Measurements from ENCODE around the gene POU5F2. TPM values are rescaled to one million over a fixed set of nuclear protein-coding genes. Genes with fewer than 3 reads are reported as not detected.

POU5F2 gene, protein sequence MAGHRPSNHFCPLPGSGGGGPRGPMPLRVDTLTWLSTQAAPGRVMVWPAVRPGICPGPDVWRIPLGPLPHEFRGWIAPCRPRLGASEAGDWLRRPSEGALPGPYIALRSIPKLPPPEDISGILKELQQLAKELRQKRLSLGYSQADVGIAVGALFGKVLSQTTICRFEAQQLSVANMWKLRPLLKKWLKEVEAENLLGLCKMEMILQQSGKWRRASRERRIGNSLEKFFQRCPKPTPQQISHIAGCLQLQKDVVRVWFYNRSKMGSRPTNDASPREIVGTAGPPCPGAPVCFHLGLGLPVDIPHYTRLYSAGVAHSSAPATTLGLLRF
- polyA plus RNA-seq = under 1 TPM in 3 of 4 donors, not detected in 1; under 0.01 to 0.04 (median 0.03) TPM
- long read RNA-seq, donor 1, full-length matches to known transcripts = 2 of 2 reads
- long read RNA-seq, donor 1, partial matches to known transcripts = 0 of 2 reads
- long read RNA-seq, donor 1, other reads (novel, unspliced or antisense) = 0 of 2 reads
- long read RNA-seq, donor 2, full-length matches to known transcripts = 1 of 1 reads
- long read RNA-seq, donor 2, partial matches to known transcripts = 0 of 1 reads
- long read RNA-seq, donor 2, other reads (novel, unspliced or antisense) = 0 of 1 reads
- long read RNA-seq, donor 3, full-length matches to known transcripts = 1 of 1 reads
- long read RNA-seq, donor 3, partial matches to known transcripts = 0 of 1 reads
- long read RNA-seq, donor 3, other reads (novel, unspliced or antisense) = 0 of 1 reads
- long read RNA-seq, donor 4 = 0 reads
- long read RNA-seq, donor 5 = 0 reads
- long read RNA-seq, donor 6 = 0 reads
- long read RNA-seq, donor 7, full-length matches to known transcripts = 1 of 1 reads
- long read RNA-seq, donor 7, partial matches to known transcripts = 0 of 1 reads
- long read RNA-seq, donor 7, other reads (novel, unspliced or antisense) = 0 of 1 reads
- long read RNA-seq, donor 8 = 0 reads
- long read RNA-seq, donor 9 = 0 reads
- long read RNA-seq, donor 10, full-length matches to known transcripts = 1 of 1 reads
- long read RNA-seq, donor 10, partial matches to known transcripts = 0 of 1 reads
- long read RNA-seq, donor 10, other reads (novel, unspliced or antisense) = 0 of 1 reads

DNA sequence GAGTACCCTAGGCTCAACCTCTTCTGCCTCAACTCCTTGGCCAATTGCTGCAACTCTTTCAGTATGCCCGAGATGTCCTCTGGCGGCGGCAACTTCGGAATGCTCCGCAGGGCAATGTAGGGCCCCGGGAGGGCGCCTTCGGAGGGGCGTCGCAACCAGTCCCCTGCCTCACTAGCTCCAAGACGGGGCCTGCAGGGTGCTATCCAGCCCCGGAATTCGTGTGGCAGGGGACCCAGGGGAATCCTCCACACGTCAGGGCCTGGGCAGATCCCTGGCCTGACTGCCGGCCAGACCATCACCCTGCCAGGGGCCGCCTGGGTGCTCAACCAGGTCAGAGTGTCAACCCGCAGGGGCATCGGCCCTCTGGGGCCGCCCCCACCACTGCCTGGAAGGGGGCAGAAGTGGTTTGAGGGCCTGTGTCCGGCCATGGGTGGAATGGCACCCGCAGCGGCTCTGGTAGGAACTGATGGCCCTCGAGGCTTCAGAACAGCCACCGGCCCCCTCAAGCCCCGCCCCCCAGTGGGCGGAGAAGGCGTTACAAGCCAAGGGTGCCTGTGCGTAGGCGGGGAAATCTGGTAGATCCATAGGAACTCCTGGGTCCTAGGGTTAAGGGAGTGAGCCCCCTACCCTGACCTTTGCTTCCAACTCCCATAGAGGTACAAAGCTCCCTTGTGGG is at the start of gene POU5F2:
TSS of gene POU5F2 (minus strand) at position 465 of the 676 bp plus-strand sequence. CDS start at position 428, 37 bp downstream.
- H3K9me3 ChIP-seq (ENCODE audit: control insufficient read depth in 2 of 2, insufficient read depth in 1 of 2, low read depth in 1 of 2, low read length in 1 of 2) = no peaks in the 10 kb centered on the region
- H3K27ac ChIP-seq (ENCODE audit: low read depth in 1 of 3, low read length in 2 of 3) = no peak within 1 kb of the TSS
- H3K4me3 ChIP-seq (ENCODE audit: low read depth in 1 of 3, low read length in 3 of 3) = no peak within 1 kb of the TSS
- H3K36me3 ChIP-seq (ENCODE audit: control insufficient read depth in 3 of 3, insufficient read depth in 2 of 3, low read depth in 1 of 3, low read length in 3 of 3) = peaks cover 0 to 12% (median 1%) of the 10 kb centered on the region in 3 donors
- no peaks in the 10 kb centered on the region for H3K27me3 ChIP-seq (ENCODE audit: control insufficient read depth in 3 of 3, insufficient read depth in 3 of 3, low read length in 3 of 3)
- FAIRE-seq (no peak), DNase-seq (no peak)
- H3K4me1 ChIP-seq (ENCODE audit: control insufficient read depth in 3 of 3, insufficient read depth in 2 of 3, low read depth in 1 of 3, low read length in 2 of 3) = no peaks in the 10 kb centered on the region
- 96 to 98% (median 98%) methylated on average over 27 to 29 of the region's 29 CpGs for WGBS, 3 donors

DNA sequence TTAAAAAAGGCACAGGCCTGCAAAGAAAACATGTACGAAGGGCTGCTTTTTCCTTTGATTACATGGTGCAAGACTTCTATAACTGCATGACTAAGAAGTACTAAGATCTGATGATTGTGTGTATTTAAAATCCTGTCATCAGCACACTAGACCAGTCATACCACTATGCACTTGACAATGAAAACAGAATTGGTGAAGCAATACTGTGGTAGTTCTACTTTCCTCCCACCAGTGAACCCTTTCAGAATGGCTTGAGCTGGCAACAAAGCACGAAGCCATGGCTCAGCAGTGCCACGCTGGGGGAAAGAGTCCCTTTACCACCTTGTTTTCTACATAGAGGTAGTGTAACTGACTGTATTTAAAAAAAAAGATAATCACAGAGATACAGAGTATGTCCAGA is 49.0 kb upstream of the POU5F2 start:
- H3K4me3 ChIP-seq (ENCODE audit: low read depth in 1 of 3, low read length in 3 of 3) = no peak overlapping the region
- no peaks in the 10 kb centered on the region for H3K4me1 ChIP-seq (ENCODE audit: control insufficient read depth in 3 of 3, insufficient read depth in 2 of 3, low read depth in 1 of 3, low read length in 2 of 3)
- 89 to 93% (median 92%) methylated on average over 3 of the region's 3 CpGs for WGBS, 3 donors
- FAIRE-seq = no peak
- no peak overlapping the region for H3K27ac ChIP-seq (ENCODE audit: low read depth in 1 of 3, low read length in 2 of 3)
- DNase-seq = no peak
- H3K9me3 ChIP-seq (ENCODE audit: control insufficient read depth in 2 of 2, insufficient read depth in 1 of 2, low read depth in 1 of 2, low read length in 1 of 2) = no peaks in the 10 kb centered on the region
- peaks cover 0 to 7% (median 0%) of the 10 kb centered on the region in 3 donors for H3K36me3 ChIP-seq (ENCODE audit: control insufficient read depth in 3 of 3, insufficient read depth in 2 of 3, low read depth in 1 of 3, low read length in 3 of 3)
- no peaks in the 10 kb centered on the region for H3K27me3 ChIP-seq (ENCODE audit: control insufficient read depth in 3 of 3, insufficient read depth in 3 of 3, low read length in 3 of 3)

DNA sequence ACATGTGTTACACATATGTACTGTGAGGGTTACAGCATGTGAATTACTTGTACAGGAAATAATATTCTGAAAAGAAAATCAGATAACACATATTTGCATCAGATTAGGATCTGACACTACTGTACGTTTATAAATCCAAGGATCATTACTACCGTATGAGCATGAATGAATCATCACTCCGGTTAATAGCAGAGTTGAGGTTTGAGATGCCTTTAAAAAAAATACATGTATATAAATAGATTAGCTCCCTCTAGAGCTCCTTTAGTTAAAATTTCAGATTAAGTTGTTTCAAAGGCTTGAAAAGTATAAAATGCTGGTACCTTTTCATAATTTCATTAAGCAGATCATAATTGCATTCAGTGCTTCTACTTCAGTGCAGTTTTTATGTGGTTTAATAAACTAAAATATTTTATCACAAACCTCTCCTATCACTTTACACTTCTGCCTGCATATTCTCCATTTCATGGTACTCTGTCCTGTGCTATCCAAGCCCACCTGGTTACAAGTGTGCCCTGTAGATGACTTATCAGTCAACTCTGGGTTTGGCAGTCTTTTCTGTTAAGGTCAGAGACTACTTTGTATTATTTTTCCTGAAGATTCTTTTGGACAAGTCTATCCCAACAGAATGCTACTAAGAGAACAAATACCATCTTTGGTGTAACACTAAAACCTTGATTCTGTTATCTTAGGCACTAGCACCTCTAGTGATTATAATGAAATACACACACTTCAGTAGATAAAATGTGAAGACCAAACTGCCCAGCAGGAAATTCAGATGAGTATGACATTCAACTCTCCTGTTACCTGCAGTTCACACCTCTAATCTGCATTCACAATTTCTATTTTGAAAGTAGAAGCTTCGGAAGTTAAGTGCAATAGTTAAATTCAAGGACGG is 48.0 kb upstream of the POU5F2 start:
- 44 to 61% (median 61%) methylated on average over 5 of the region's 5 CpGs for WGBS, 3 donors

DNA sequence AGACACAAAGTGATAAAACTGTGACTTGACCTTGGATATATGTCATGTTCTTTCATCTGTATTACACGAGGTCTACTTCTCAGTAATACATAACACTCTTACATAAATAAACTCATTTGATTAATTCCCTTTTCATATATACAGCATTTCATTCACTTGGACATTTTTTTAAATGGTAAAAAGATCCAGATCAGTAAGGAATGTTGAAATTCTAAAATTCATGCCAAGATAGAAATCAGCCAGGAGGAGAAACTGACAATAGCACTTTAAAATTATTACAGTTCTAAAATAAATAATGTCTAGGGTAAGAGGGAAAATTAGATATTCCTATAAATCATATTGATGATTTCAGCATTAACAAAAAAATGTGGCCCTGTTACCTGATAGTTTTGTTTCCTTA is 46.2 kb upstream of the POU5F2 start:
- FAIRE-seq = no peak
- H3K27ac ChIP-seq (ENCODE audit: low read depth in 1 of 3, low read length in 2 of 3) = no peak overlapping the region
- no peaks in the 10 kb centered on the region for H3K27me3 ChIP-seq (ENCODE audit: control insufficient read depth in 3 of 3, insufficient read depth in 3 of 3, low read length in 3 of 3)
- no peak overlapping the region for H3K4me3 ChIP-seq (ENCODE audit: low read depth in 1 of 3, low read length in 3 of 3)
- 56 to 71% (median 59%) methylated on average over 1 of the region's 1 CpG for WGBS, 3 donors
- no peaks in the 10 kb centered on the region for H3K36me3 ChIP-seq (ENCODE audit: control insufficient read depth in 3 of 3, insufficient read depth in 2 of 3, low read depth in 1 of 3, low read length in 3 of 3)
- no peaks in the 10 kb centered on the region for H3K4me1 ChIP-seq (ENCODE audit: control insufficient read depth in 3 of 3, insufficient read depth in 2 of 3, low read depth in 1 of 3, low read length in 2 of 3)
- H3K9me3 ChIP-seq (ENCODE audit: control insufficient read depth in 2 of 2, insufficient read depth in 1 of 2, low read depth in 1 of 2, low read length in 1 of 2) = no peaks in the 10 kb centered on the region
- no peak for DNase-seq

More for the DNA sequence above, 48.0 kb upstream of the POU5F2 start:
- DNase-seq (peak in 1 of 2 donors; percentile 12), FAIRE-seq (no peak)
- Histone ChIP-seq H3K36me3 (ENCODE audit: control insufficient read depth in 3 of 3, insufficient read depth in 2 of 3, low read depth in 1 of 3, low read length in 3 of 3) (peaks cover 0 to under 1% (median 0%) of the 10 kb centered on the region in 3 donors), H3K9me3 (ENCODE audit: control insufficient read depth in 2 of 2, insufficient read depth in 1 of 2, low read depth in 1 of 2, low read length in 1 of 2) (no peaks in the 10 kb centered on the region), H3K27me3 (ENCODE audit: control insufficient read depth in 3 of 3, insufficient read depth in 3 of 3, low read length in 3 of 3) (no peaks in the 10 kb centered on the region), H3K4me1 (ENCODE audit: control insufficient read depth in 3 of 3, insufficient read depth in 2 of 3, low read depth in 1 of 3, low read length in 2 of 3) (no peaks in the 10 kb centered on the region), H3K27ac (ENCODE audit: low read depth in 1 of 3, low read length in 2 of 3) (no peak overlapping the region), H3K4me3 (ENCODE audit: low read depth in 1 of 3, low read length in 3 of 3) (no peak overlapping the region)

DNA sequence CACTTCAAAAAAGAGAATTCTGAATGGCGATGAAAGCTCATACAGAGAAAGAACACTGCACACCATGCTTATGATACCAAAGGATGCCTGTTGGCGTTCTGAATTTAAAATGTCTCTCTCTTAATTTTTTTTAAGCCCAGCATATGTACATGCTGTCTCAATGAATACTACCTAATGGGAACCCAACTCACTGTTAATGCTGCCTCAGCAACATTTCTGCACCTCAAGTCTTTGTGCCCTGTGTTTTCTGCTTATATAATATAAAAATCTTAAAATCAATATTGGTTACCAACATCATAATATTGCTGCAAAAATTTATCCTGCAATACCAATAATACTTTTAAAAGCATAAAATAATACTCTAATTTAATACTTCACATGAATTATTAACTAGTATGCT is 44.1 kb upstream of the POU5F2 start:
- FAIRE-seq = no peak
- Histone ChIP-seq H3K4me1 (ENCODE audit: control insufficient read depth in 3 of 3, insufficient read depth in 2 of 3, low read depth in 1 of 3, low read length in 2 of 3) (no peaks in the 10 kb centered on the region), H3K27me3 (ENCODE audit: control insufficient read depth in 3 of 3, insufficient read depth in 3 of 3, low read length in 3 of 3) (no peaks in the 10 kb centered on the region), H3K36me3 (ENCODE audit: control insufficient read depth in 3 of 3, insufficient read depth in 2 of 3, low read depth in 1 of 3, low read length in 3 of 3) (no peaks in the 10 kb centered on the region), H3K4me3 (ENCODE audit: low read depth in 1 of 3, low read length in 3 of 3) (no peak overlapping the region), H3K9me3 (ENCODE audit: control insufficient read depth in 2 of 2, insufficient read depth in 1 of 2, low read depth in 1 of 2, low read length in 1 of 2) (no peaks in the 10 kb centered on the region), H3K27ac (ENCODE audit: low read depth in 1 of 3, low read length in 2 of 3) (no peak overlapping the region)
- 95 to 98% (median 98%) methylated on average over 2 of the region's 2 CpGs for WGBS, 3 donors
- no peak for DNase-seq

DNA sequence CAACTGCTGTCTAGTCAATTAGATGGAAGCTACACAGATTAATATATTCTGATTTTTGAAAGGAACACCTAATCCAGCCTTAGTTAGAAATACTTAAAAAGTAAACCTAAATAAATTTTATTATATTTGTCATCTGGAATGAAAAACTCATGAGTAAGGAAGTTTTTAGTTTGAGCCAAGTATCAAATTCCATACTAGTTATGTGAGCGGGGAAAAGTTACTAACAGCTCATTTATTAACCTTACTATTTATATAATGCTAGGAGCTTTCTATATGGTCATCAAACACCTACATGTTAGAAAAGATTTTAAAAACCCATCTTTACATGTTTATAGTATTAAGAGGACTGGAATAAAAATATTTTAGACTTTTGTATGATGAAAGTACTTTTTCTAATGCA is 41.6 kb upstream of the POU5F2 start:
- DNase-seq = no peak
- H3K9me3 ChIP-seq (ENCODE audit: control insufficient read depth in 2 of 2, insufficient read depth in 1 of 2, low read depth in 1 of 2, low read length in 1 of 2) = no peaks in the 10 kb centered on the region
- WGBS, 3 donors = 92 to 97% (median 93%) methylated on average over 1 of the region's 1 CpG

DNA sequence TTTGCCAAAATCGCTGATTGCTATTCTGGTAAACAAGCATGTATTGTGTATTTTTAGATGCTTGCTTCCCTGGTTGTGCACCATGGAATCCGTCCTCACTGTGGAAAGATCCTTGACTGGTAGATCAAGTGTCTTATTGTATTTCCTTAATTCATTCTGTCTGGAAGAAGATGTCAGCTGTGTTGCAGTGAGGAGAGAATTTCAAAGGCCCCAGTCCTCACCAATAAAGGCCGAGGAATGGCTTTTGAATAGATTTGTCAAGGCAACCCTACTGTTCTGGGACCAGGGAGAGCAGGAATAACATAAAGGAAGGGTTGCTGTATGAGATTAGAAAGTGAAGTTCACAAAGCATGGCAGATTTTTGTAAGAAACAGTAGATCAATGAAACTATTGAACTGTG is 36.2 kb upstream of the POU5F2 start:
- Histone ChIP-seq H3K4me3 (ENCODE audit: low read depth in 1 of 3, low read length in 3 of 3) (no peak overlapping the region), H3K27ac (ENCODE audit: low read depth in 1 of 3, low read length in 2 of 3) (no peak overlapping the region), H3K9me3 (ENCODE audit: control insufficient read depth in 2 of 2, insufficient read depth in 1 of 2, low read depth in 1 of 2, low read length in 1 of 2) (no peaks in the 10 kb centered on the region), H3K27me3 (ENCODE audit: control insufficient read depth in 3 of 3, insufficient read depth in 3 of 3, low read length in 3 of 3) (no peaks in the 10 kb centered on the region), H3K4me1 (ENCODE audit: control insufficient read depth in 3 of 3, insufficient read depth in 2 of 3, low read depth in 1 of 3, low read length in 2 of 3) (no peaks in the 10 kb centered on the region), H3K36me3 (ENCODE audit: control insufficient read depth in 3 of 3, insufficient read depth in 2 of 3, low read depth in 1 of 3, low read length in 3 of 3) (peaks cover 0 to 1% (median 0%) of the 10 kb centered on the region in 3 donors)
- WGBS, 3 donors = 82 to 92% (median 91%) methylated on average over 3 of the region's 3 CpGs
- no peak for DNase-seq
- FAIRE-seq = no peak

More for the DNA sequence above, 41.6 kb upstream of the POU5F2 start:
- Histone ChIP-seq H3K4me3 (ENCODE audit: low read depth in 1 of 3, low read length in 3 of 3) (no peak overlapping the region), H3K27ac (ENCODE audit: low read depth in 1 of 3, low read length in 2 of 3) (no peak overlapping the region), H3K27me3 (ENCODE audit: control insufficient read depth in 3 of 3, insufficient read depth in 3 of 3, low read length in 3 of 3) (no peaks in the 10 kb centered on the region), H3K36me3 (ENCODE audit: control insufficient read depth in 3 of 3, insufficient read depth in 2 of 3, low read depth in 1 of 3, low read length in 3 of 3) (no peaks in the 10 kb centered on the region), H3K4me1 (ENCODE audit: control insufficient read depth in 3 of 3, insufficient read depth in 2 of 3, low read depth in 1 of 3, low read length in 2 of 3) (no peaks in the 10 kb centered on the region)
- FAIRE-seq = no peak

Measured in small intestine (tissue), 16 donors.